Adipose tissue (tissue), 3 donors: Measurements from ENCODE around the gene MOXD1. TPM values are rescaled to one million over a fixed set of nuclear protein-coding genes. Genes with fewer than 3 reads are reported as not detected.

Experiments
- H3K27ac ChIP-seq: one replicate; pipeline ENCODE4 v1.5.1; 2013; ENCODE audit warnings: low read depth, low read length
- WGBS, 3 donors: extraction: QIAGEN DNeasy Blood & Tissue Kit; methylation state at CpG; one replicate each; pipeline ENCODE4 v1.1.7; 2013; 5-methylcytosine and 5-hydroxymethylcytosine counted together
- polyA plus RNA-seq, 3 donors: library from polyadenylated mRNA; stranded (reverse); fragments of 200-250 nt; gene quantifications; one replicate each; pipeline ENCODE4 v1.2.3, GENCODE V29; 2013
- donor health status: healthy with polysubstance abuse.
- donor health status: Bipolar disorder and iron deficiency.
- donor health status: healthy.

MOXD1 gene
- polyA plus RNA-seq, 3 donors = 0.16 to 1.3 (median 0.33) TPM

DNA sequence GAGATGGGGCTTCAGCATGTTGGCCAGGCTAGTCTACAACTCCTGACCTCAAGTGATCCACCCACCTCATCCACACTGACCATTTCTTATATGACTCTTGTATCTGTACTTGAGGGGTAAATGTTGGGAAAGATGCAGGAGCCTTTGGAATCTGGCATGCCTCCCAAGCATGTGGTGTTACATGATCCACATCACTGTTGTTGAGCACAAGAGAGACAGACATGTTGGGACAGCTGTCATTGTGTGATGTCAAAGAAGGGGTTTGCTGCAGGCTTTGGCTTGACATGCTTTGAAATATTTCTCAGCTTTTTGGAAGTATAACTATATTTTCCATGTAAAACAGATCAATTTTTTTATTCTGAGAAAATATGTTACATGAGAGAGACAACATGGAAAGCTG, 139.9 kb downstream of the MOXD1 start:
- no peak overlapping the region for H3K27ac ChIP-seq

- 63 to 80% (median 79%) methylated on average over 2 of the region's 2 CpGs for WGBS, 3 donors
These were observed 142.2 kb downstream of the MOXD1 start for GRCh38 chr6:132259070-132259469.

DNA sequence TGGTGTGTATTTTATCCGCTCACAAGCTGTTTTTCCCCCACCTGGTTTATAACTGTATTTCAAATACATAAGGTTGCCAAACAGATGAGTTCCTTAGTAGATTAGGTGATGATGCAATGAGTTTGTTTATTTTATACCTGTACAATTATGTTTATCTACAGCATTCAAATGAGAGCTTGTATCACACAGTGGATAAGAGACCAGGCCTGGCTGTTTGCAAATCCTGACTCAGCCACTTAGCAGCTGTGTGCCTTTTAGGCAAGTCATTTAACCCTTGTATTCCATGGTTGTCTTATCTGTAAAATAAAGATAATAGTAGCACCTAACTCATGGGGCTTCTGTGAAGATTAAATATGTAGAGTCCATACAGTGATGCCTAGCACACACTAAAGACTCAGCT, 143.7 kb downstream of the MOXD1 start:
- WGBS, 3 donors = 50 to 97% (median 82%) methylated on average over 1 of the region's 1 CpG

More at GRCh38 chr6:132259070-132259469, 142.2 kb downstream of the MOXD1 start:
- no peak overlapping the region for H3K27ac ChIP-seq

GRCh38 chr6:132256457-132256856, 144.8 kb downstream of the MOXD1 start:
- 94 to 97% (median 95%) methylated on average over 1 of the region's 1 CpG for WGBS, 3 donors
- no peak overlapping the region for H3K27ac ChIP-seq

More for the DNA sequence above, 143.7 kb downstream of the MOXD1 start:
- H3K27ac ChIP-seq = no peak overlapping the region

DNA sequence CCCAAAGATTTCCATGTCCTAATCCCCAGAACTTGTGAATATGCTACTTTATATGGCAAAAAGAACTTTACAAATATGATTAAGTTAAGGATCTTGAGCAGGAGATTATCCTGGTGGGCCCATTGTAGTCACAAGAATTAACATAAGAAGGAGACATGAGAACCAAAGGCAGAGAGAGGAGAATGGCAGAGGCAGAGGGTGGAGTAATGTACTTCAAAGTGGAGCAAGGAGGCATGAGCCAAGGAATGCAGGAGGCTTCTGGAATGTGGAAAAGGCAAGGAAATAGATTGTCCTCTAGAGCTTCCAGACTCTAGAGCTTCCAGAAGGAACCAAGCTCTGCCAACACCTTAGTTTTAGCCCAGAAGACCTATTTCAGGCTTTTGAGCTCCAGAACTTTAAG, 147.4 kb downstream of the MOXD1 start:
- H3K27ac ChIP-seq = no peak overlapping the region

- WGBS, 3 donors = 69 to 78% (median 73%) methylated on average over 2 of the region's 2 CpGs
These were observed 148.1 kb downstream of the MOXD1 start for GRCh38 chr6:132253211-132253610.

GRCh38 chr6:132252113-132252512, 149.2 kb downstream of the MOXD1 start:
- WGBS, 3 donors = 93 to 95% (median 95%) methylated on average over 4 of the region's 4 CpGs
- H3K27ac ChIP-seq = no peak overlapping the region

More at GRCh38 chr6:132253211-132253610, 148.1 kb downstream of the MOXD1 start:
- no peak overlapping the region for H3K27ac ChIP-seq

- H3K27ac ChIP-seq = no peak overlapping the region
These were observed 149.6 kb downstream of the MOXD1 start for GRCh38 chr6:132251711-132252110.

- WGBS, 3 donors = 62 to 85% (median 80%) methylated on average over 7 of the region's 7 CpGs
- H3K27ac ChIP-seq = no peak overlapping the region
These were observed 153.7 kb downstream of the MOXD1 start for GRCh38 chr6:132247381-132248159.

DNA sequence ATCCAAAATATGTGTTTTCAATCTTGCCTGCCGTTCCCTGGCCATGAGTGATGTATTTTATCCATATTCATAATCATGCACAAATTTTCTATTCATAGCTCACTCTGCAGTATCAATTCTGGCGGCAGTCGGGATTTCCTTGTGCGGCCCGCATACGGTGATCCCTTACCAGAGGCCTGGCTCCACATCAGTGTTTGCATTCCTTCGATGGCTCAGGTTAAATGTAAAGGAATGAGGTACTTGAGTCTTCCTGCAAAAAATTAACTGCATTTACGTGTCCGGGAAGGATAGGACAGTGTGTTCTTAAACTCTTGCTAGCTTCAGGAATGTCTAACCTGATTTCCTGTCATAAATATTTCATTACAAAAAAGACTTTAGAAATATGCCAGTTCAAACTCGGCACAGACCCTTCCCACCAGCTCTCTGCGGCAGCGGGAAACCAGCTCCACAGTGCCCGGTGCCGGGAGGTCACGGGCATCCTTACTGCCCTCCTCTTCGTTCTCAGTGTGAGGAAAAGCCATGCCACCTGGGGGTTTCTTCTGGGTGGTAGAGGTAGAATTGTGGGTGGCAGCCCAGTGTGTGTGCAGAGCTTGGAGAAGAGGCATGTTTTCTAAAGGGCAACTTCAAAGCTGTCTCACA, 154.5 kb downstream of the MOXD1 start:
- no peak overlapping the region for H3K27ac ChIP-seq
- 89 to 92% (median 92%) methylated on average over 16 of the region's 16 CpGs for WGBS, 3 donors

GRCh38 chr6:132246120-132246617, 155.1 kb downstream of the MOXD1 start:
- no peak overlapping the region for H3K27ac ChIP-seq
- WGBS, 3 donors = 75 to 91% (median 87%) methylated on average over 2 of the region's 2 CpGs

Other genes with a start within 250 kb of the MOXD1 start
- gene STX7, start 111.6 kb upstream of the MOXD1 start, polyA plus RNA-seq = 10 to 100 TPM; 11.4 to 30.7 (median 23.3) TPM
- gene TAAR9, start 136.8 kb upstream of the MOXD1 start, polyA plus RNA-seq = not detected
- not detected for gene TAAR8, start 151.2 kb upstream of the MOXD1 start, polyA plus RNA-seq
- not detected for gene TAAR6, start 168.8 kb upstream of the MOXD1 start, polyA plus RNA-seq
- not detected for gene TAAR5, start 188.3 kb upstream of the MOXD1 start, polyA plus RNA-seq
- not detected for gene TAAR2, start 222.8 kb upstream of the MOXD1 start, polyA plus RNA-seq